Lower leg skin (tissue), 4 donors: Measurements from ENCODE around the gene HPN. TPM values are rescaled to one million over a fixed set of nuclear protein-coding genes. Genes with fewer than 3 reads are reported as not detected.
"Not testable (repeated sequence)": the region's sequence is repeated elsewhere in the genome, so short reads cannot be mapped to it uniquely, and the experiment has no call there.

Experiments used
- DNase-seq, 2 donors: peaks; one replicate each; pipeline ENCODE4 v3.0.0-alpha.2; 2019; ENCODE audit warnings: low spot score in 2 of 2
- H3K4me3 ChIP-seq: fragments of 200-600 bp; sonication (generic); 2 replicates; pipeline ENCODE4 v1.5.1; 2017; ENCODE audit warnings: mild to moderate bottlenecking, low read depth; ENCODE audit not compliant: poor library complexity, severe bottlenecking
- POLR2A ChIP-seq, 2 donors: fragments of 450-650 bp; IDR thresholded peaks; one replicate each; pipeline ENCODE4 v1.6.1; 2016 to 2017; ENCODE audit warnings: antibody characterized with exemption in 2 of 2, mild to moderate bottlenecking in 1 of 2, moderate library complexity in 1 of 2
- WGBS, 2 donors: methylation state at CpG; one replicate each; pipeline ENCODE4 v1.1.5; 2018; 5-methylcytosine and 5-hydroxymethylcytosine counted together
- intact Hi-C: fragments of 100-400 bp; cut with DNase I; formaldehyde crosslinking; loops from one replicate; pipeline ENCODE4 v1.15.0; 2023; ENCODE audit warnings: low total_unique reads
- total RNA-seq, 4 donors: library from RNA; depleted of rRNA; stranded (reverse); fragments of >200 nt; gene quantifications; one replicate each; pipeline ENCODE4 v1.1.0, GENCODE V29; 2016
- TF ChIP-seq, protein P1 (sequence below), 3 donors: fragments of 450-650 bp; IDR thresholded peaks; one replicate each; pipeline ENCODE4 v1.5.1; 2016; ENCODE audit warnings: antibody characterized with exemption in 3 of 3, mild to moderate bottlenecking in 3 of 3, moderate library complexity in 2 of 3

Gene HPN
- total RNA-seq = 1 to 10 TPM in 2 of 4 donors, under 1 TPM in 1, not detected in 1; 0.45 to 2.0 (median 1.3) TPM

- TF ChIP-seq POLR2A (IDR thresholded peaks at IDR 0.05) = no peak
- TF ChIP-seq, protein P1, sequence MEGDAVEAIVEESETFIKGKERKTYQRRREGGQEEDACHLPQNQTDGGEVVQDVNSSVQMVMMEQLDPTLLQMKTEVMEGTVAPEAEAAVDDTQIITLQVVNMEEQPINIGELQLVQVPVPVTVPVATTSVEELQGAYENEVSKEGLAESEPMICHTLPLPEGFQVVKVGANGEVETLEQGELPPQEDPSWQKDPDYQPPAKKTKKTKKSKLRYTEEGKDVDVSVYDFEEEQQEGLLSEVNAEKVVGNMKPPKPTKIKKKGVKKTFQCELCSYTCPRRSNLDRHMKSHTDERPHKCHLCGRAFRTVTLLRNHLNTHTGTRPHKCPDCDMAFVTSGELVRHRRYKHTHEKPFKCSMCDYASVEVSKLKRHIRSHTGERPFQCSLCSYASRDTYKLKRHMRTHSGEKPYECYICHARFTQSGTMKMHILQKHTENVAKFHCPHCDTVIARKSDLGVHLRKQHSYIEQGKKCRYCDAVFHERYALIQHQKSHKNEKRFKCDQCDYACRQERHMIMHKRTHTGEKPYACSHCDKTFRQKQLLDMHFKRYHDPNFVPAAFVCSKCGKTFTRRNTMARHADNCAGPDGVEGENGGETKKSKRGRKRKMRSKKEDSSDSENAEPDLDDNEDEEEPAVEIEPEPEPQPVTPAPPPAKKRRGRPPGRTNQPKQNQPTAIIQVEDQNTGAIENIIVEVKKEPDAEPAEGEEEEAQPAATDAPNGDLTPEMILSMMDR (IDR thresholded peaks at IDR 0.05) = no peak
- WGBS, 2 donors = 58 to 62% methylated on average over 7 to 19 of the region's 19 CpGs
- no peak for DNase-seq
- H3K4me3 ChIP-seq = no peak within 1 kb of the TSS
- intact Hi-C loops = no loop called here
Measured at GRCh38 chr19:35041548-35042055, at the start of gene HPN. Gene HPN (plus strand): TSS chr19:35041721. CDS start chr19:35042507, 786 bp downstream.

DNA sequence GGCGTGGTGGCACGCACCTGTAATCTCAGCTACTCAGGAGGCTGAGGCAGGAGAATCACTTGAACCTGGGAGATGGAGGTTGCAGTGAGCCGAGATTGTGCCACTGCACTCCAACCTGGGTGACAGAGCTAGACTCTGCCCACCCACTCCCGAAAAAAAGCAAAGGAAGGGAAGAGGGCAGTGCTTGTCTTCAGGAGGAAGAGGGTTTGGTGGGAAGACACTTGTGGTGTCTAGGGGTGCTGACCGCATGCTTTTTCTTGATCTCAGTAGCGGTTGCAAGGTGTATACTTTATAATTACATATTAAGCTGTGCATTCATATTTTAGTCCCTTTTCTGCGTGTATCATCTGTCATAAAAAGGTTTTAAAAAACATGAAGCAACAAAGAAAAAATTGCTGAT, 48.9 kb upstream of the HPN start:
- H3K4me3 ChIP-seq, intact Hi-C loops, DNase-seq: not testable (repeated sequence)
- WGBS, 2 donors = 93 to 95% methylated on average over 7 of the region's 7 CpGs

GRCh38 chr19:34994286-34994642, 47.3 kb upstream of the HPN start:
- no peak for DNase-seq
- no peak for TF ChIP-seq POLR2A (IDR thresholded peaks at IDR 0.05)
- TF ChIP-seq, protein P1 (IDR thresholded peaks at IDR 0.05) = no peak
- intact Hi-C loops = no loop called here
- H3K4me3 ChIP-seq = no peak overlapping the region
- 65 to 89% methylated on average over 9 of the region's 9 CpGs for WGBS, 2 donors

DNA sequence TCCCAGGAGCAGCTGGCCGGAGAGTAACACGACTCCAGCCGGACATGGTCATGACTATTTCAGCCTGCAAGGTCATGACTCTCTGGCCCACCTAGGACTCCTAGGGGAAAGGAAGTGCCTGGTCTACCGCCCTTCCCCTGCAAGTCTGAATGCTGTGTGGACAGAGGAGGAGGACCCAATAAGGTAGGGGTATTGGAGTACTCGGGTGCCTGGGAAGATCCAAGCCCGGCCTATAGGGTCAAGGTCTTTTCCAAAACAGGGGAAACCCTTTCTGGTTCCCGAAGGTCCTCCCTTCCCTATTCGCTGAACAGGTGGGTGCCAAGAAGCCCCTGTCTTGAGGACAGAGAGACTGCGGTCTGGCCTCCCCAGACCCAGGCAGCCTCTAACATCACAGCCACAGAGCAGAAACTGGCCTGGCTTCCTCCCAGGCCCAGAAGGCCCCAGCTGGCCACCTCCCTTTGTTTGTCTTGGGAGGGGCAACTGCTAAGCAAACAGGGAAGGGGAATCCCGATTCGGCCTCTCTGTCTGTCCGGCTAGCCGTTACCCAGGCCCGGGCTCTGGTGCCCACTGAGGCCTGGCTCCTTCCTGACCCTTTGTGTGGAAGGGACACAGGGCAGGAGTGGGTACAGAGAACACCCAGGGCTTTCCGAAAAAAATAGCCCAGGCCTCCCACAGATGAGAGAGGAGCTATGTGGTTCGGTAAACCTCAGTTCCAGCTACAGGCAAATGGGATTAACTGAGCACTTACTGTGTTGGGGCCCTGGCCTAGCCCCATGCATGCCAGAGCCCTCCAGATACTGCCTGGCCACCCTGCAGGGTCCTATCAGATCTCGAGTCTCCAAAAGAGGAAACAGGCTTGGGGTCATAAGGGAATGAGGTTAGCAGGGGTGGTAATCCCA, 46.6 kb upstream of the HPN start:
- 76 to 85% methylated on average over 17 of the region's 17 CpGs for WGBS, 2 donors
- no peak for DNase-seq
- H3K4me3 ChIP-seq = no peak overlapping the region
- TF ChIP-seq, protein P1 (IDR thresholded peaks at IDR 0.05) = no peak
- no peak for TF ChIP-seq POLR2A (IDR thresholded peaks at IDR 0.05)
- intact Hi-C loops = no loop called here

DNA sequence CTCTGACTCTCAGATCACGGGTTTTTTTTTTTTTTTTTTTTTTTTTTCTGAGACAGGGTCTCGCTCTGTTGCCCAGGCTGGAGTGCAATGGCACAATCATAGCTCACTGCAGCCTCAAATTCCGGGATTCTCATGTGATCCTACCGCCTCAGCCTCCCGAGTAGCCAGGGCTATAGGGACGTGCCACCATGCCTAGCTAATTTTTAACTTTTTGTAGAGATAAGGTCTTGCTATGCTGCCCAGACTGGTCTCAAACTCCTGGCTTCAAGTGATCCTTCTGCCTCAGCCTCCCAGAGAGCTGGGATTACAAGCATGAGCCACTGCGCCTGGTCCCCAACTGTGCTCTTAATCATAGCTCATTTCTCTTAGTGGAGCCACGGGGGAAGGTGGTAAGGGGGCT, 46.0 kb upstream of the HPN start:
- 94 to 95% methylated on average over 8 of the region's 8 CpGs for WGBS, 2 donors
- no peak for DNase-seq
- intact Hi-C loops = no loop called here
- H3K4me3 ChIP-seq = no peak overlapping the region
- TF ChIP-seq, protein P1 (IDR thresholded peaks at IDR 0.05) = no peak
- TF ChIP-seq POLR2A (IDR thresholded peaks at IDR 0.05) = no peak

DNA sequence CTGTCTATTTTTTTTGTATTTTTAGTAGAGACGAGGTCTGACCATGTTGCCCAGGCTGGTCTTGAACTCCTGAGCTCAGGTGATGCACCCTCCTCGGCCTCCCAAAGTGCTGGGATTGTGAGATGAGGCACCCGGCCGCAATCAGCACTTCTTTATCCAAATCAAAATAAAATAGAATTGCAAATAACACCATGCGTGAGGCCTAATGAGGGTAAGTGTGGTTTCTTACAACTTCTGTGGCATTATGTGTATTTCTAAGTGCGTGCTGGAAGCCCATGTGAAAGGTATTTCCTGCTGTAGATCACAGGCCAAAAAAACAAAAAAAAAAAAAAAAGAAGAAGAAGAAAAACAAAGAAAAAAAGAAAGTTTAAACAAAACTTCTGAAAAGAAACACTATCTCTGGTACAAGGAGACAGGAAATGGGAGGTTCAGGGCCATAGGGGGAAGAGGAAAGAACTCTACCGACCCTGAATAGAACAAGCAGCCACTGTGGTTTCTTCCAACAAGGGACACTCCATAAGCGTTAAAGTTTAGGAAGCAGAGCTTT, 44.4 kb upstream of the HPN start:
- no peak overlapping the region for H3K4me3 ChIP-seq
- 65 to 82% methylated on average over 8 of the region's 8 CpGs for WGBS, 2 donors
- no peak for TF ChIP-seq POLR2A (IDR thresholded peaks at IDR 0.05)
- TF ChIP-seq, protein P1 (IDR thresholded peaks at IDR 0.05) = no peak
- intact Hi-C loops = no loop called here
- DNase-seq = no peak

DNA sequence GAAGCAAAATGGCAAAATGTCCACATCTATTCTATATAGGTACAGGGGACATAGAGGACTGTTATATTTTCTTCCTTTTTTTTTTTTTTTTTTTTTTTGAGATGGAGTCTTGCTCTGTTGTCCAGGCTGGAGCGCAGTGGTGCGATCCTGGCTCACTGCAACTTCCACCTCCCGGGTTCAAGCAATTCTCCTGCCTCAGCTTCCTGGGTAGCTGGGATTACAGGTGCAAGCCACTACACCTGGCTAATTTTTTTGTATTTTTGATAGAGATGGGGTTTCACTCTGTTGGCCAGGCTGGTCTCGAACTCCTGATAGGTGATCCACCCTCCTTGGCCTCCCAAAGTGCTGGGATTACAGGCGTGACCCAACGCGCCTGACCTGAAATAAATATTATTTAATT, 43.3 kb upstream of the HPN start:
- WGBS, 2 donors = 93 to 94% methylated on average over 7 of the region's 7 CpGs
- H3K4me3 ChIP-seq, DNase-seq, intact Hi-C loops: not testable (repeated sequence)
